SW 1271 (cell line): ENCODE results near the gene ADGRF5.
A peak's percentile ranks its signal among the peaks of the same experiment; 100 is the strongest.
"Not testable (repeated sequence)": the region's sequence is repeated elsewhere in the genome, so short reads cannot be mapped to it uniquely, and the experiment has no call there.

Experiments used
- DNase-seq, 2 experiments: peaks; one replicate each; lab custom pipeline; 2025; lab: John Stamatoyannopoulos, UW

Gene ADGRF5

DNA sequence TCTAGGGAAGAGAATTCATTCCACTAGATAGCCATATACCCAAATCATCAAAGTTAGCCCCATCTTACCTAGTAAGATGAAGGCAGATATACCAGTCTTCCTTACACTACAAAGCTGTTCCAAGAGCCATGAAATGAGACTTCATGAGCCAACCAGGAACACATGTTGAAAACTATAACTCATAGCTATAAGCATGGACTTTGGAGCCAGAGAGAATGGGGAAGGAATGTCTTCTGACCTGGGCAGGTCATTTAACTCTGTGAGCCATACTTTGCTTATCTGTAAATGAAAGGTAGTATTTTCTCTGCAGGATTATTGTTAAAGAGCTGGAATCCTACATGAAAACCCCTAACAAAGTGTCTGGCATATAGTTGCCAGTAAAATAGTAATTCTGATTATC, 27.3 kb downstream of the ADGRF5 start:
- DNase-seq = no peak

DNA sequence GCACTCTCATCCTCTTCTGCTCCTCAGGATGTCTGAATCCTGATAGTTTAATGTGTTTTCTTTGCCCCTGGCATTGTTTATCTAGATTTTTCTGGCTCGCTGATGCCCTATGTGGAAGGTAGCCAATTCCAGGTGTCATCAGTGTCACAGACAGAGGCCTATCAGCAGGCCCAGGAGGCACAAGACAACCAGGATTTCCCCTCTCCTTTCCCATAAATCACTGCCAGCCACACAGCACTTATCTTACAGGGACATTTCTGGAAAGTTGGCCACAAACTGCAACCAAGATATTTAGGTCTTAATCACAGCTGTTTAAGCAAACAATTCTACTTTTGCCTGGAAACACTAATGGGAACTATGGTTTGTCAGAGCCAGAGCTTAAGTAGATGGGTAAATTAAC, 28.1 kb downstream of the ADGRF5 start:
- no peak for DNase-seq

- DNase-seq = no peak
Observed at GRCh38 chr6:46891252-46891795, 30.4 kb downstream of the ADGRF5 start.

DNA sequence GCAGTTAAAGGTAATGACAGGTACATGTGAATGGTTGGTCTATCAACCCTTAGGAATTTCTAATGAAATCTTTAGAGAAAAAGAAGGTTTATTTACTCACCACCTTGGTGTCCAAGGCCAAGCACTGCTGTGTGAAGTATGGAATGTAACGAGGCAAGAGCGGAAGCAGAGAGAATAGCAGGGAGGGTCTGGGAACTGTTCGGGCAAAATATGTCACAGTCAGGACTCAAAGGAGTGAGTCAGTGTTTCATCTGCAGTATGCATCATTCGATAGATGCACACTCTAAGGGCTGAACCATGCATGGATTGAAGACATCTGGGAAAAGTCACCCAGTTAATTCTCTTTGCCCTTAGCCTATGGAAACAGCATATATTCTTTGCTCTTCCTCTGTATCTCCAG, 33.2 kb downstream of the ADGRF5 start:
- DNase-seq = no peak

- DNase-seq = no peak
Observed at GRCh38 chr6:46888031-46888430, 33.7 kb downstream of the ADGRF5 start.

- no peak for DNase-seq
Observed at GRCh38 chr6:46882645-46883044, 39.1 kb downstream of the ADGRF5 start.

DNA sequence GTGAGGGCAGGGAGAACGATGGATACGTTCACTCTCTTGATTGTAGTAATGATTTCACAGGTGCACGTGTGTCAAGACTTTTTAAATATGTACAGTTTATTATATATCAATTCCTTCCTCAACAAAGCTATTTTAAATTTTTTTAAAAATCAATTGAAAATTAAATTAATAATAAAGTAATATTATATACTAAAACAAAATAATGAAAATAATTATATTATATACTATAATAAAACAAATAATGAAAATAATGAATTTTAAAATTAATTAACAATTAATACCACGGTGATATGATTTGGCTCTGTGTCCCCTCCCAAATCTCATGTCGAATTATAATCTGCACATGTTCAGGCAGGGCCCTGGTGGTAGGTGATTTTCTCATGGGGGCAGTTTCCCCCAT, 42.7 kb downstream of the ADGRF5 start:
- DNase-seq = no peak

DNA sequence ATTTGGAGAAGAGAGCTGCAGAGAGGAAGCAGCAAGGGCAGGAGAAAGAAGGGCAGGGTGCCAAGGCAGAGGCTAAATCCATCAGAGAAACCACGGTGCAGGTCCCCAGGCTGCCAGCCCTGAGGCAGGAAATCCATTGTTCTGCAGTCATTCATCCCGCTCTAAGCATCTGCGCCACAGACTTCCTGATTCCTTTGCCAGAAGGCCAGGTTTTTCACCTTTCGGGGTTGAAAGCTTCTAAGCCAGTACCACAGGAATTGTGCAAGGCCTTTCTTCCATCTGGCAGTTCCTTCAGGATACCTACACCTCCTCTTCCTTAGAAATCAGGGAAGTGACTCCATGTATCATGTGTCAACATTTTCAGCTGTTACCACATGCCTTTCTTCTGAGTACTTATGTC, 45.6 kb downstream of the ADGRF5 start:
- peak in 1 of 2 experiments; percentile 75 for DNase-seq

- no peak for DNase-seq
Observed at GRCh38 chr6:46867411-46867810, 54.3 kb downstream of the ADGRF5 start.

- no peak for DNase-seq
Observed at GRCh38 chr6:46865221-46865620, 56.5 kb downstream of the ADGRF5 start.

DNA sequence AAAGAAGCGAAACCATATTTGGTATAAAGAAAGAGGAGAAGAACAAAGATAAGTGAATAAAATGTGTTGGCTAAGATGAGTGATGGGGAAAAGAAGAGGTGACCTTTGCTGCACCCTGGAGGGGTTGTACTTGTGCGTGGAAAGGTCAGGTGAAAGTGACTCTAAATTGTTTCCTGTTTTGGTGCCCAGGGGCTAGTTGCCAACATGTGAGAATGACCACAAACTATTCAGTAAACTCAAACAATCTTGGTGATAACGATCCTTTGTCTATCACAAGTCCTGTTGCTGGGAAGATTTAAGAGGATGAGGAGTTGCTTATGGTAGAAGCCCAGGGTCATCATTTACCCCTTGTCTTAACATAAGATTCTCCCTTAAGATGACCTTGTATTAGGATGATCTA, 57.9 kb downstream of the ADGRF5 start:
- DNase-seq = no peak

DNA sequence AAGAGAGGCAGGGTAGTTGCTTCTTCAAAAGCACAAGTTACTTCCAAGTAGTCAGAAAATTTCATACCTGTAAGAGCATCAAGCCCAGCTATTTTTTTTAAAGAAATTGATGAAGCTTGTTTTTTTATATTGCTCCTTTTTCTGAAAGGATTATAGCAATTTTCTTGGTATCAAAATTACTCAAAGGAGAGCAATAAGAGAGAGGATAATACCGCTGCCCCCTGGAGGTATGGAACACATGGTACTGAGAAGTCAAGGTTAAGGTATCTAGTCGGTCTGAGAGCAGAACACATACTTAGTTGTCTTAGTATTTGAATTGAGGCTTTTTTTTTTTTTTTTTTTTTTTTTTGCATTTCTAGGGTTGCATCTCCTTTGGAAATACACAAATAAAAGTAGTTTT, 59.4 kb downstream of the ADGRF5 start:
- no peak for DNase-seq

DNA sequence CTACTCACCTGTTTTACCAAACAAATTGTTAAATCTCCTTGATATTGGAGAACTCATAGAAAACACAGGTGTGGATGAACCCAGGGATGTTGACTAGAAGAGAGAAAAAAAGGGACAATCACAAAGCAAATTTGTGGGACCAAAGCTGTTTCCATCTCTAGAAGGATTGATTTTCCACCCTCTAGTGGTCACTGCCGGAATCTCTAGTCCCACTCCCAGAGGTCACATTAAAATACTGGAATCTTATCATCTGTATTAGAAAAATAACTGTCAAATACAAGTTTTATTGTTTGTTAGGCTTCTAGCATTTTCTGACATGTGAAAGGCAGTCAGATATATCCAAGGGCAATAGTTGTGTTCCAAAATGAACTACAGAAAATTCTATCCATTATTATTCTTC, 65.8 kb downstream of the ADGRF5 start:
- DNase-seq = peak in 1 of 2 experiments; percentile 13

- not testable (repeated sequence) for DNase-seq
Observed at GRCh38 chr6:46851576-46851975, 70.2 kb downstream of the ADGRF5 start.

- DNase-seq = no peak
Observed at GRCh38 chr6:46850792-46851191, 70.9 kb downstream of the ADGRF5 start.

- DNase-seq = no peak
Observed at GRCh38 chr6:46849361-46849690, 72.4 kb downstream of the ADGRF5 start.

GRCh38 chr6:46848684-46849360, 72.9 kb downstream of the ADGRF5 start:
- peak; percentile 27 to 68 for DNase-seq

- no peak for DNase-seq
Observed at GRCh38 chr6:46845126-46845525, 76.6 kb downstream of the ADGRF5 start.

- DNase-seq = not testable (repeated sequence)
Observed at GRCh38 chr6:46842252-46842846, 79.4 kb downstream of the ADGRF5 start.

DNA sequence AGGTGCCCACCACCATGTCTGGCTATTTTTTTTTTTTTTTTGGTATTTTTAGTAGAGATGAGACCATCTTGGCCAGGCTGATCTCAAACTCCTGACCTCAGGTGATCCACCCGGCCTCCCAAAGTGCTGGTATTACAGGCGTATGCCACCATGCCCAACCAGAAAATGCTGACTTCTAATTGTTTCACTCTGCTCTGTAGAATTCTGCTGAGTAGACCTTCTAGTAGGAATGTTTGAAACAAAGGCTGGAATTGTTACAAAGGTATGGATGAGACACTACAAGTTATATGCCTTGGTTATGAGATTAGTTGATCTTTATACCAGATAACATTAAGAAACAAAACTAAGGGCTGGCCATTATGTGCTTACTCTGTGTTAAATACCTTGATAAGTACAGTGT, 83.7 kb downstream of the ADGRF5 start:
- no peak for DNase-seq

DNA sequence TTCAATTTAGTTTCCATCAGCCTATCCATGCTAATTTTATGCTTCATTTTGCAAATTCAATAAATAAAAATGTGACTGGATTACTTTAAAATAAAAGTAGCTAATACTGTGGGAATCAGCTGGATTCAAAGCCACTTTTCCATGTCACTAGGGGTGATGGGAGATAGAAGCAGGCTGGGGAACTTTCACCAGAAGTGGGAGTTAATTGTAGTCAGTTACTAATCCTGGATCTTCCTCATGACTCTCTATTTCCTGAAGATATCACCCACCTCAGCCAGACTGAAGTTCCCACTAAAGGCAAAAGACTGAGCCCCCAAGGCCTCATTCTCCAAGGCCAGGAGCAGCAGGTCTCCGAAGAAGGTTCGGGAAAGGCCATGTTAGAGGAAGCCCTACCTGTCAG, 86.7 kb downstream of the ADGRF5 start:
- DNase-seq = not testable (repeated sequence)

DNA sequence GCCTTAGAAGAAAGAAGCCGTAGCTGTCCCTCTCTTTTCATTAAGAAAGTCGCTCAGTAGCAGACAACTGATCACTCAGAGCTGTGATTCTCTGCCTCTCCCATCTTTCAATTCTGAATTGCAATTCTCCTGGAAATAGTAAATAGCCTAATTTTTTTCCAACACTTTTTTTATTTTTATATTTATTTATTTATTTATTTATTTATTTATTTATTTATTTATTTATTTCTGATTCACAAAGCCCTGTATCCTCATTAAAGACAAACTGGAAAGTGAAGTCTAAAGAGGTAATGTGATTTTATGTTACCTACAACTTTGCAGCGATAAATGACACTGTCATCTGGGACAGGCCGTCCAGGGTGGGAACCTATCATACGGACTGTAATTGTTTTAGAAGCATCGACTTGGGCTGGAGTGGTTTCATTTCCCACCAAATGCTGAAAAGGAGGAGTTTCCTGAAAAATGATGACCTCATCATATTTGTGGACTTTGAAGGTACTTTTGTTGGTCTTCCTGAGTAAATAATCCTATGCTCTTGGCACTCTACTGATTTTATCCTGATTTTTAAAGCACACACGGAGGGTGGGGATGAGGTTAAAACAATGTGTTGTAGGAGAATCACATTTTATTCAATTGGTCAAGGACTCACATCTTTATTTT, 87.4 kb downstream of the ADGRF5 start:
- DNase-seq = not testable (repeated sequence)

GRCh38 chr6:46832816-46833215, 88.9 kb downstream of the ADGRF5 start:
- DNase-seq = no peak
